GM18507 (cell line): Measurements from ENCODE around the gene UST.
"Not testable (repeated sequence)": the region's sequence is repeated elsewhere in the genome, so short reads cannot be mapped to it uniquely, and the experiment has no call there.

Experiments used
- DNase-seq: peaks from one replicate; pipeline ENCODE4 v3.0.0; 2011; ENCODE audit warnings: low read depth; ENCODE audit not compliant: insufficient read length; ENCODE audit errors: extremely low spot score
- FAIRE-seq: peaks from 2 replicates; lab custom pipeline; 2011; peaks lifted over from hg19 to GRCh38; lab: Jason Lieb, UNC

Gene UST

GRCh38 chr6:149039025-149039424 lies 292.2 kb downstream of the UST start:
- FAIRE-seq, DNase-seq: not testable (repeated sequence)

GRCh38 chr6:149041953-149042352 lies 295.1 kb downstream of the UST start:
- FAIRE-seq (no peak), DNase-seq (no peak)

GRCh38 chr6:149043476-149044130 lies 296.8 kb downstream of the UST start:
- FAIRE-seq (no peak), DNase-seq (no peak)

GRCh38 chr6:149044528-149044927 lies 297.7 kb downstream of the UST start:
- no peak for DNase-seq
- no peak for FAIRE-seq

- DNase-seq (no peak), FAIRE-seq (peak; percentile 61)
These were observed 298.6 kb downstream of the UST start for GRCh38 chr6:149045404-149045803.

- FAIRE-seq, result no peak
- no peak for DNase-seq
These were observed 299.5 kb downstream of the UST start for GRCh38 chr6:149046164-149046821.

GRCh38 chr6:149046822-149047246 lies 300.0 kb downstream of the UST start:
- DNase-seq (no peak), FAIRE-seq (peak; percentile 91)

- no peak for FAIRE-seq
- DNase-seq, result no peak
These were observed 302.4 kb downstream of the UST start for GRCh38 chr6:149049230-149049629.

GRCh38 chr6:149050160-149050559 lies 303.3 kb downstream of the UST start:
- FAIRE-seq, result no peak

GRCh38 chr6:149052350-149053106 lies 305.7 kb downstream of the UST start:
- FAIRE-seq, result peak; percentile 76

More at GRCh38 chr6:149050160-149050559, 303.3 kb downstream of the UST start:
- DNase-seq, result no peak

GRCh38 chr6:149053848-149054558 lies 307.2 kb downstream of the UST start:
- no peak for DNase-seq
- peak; percentile 51 for FAIRE-seq

More at GRCh38 chr6:149052350-149053106, 305.7 kb downstream of the UST start:
- DNase-seq, result no peak

GRCh38 chr6:149054559-149055194 lies 307.8 kb downstream of the UST start:
- peak; percentile 95 for FAIRE-seq
- DNase-seq, result no peak

- FAIRE-seq (peak; percentile 87), DNase-seq (no peak)
These were observed 308.5 kb downstream of the UST start for GRCh38 chr6:149055195-149055899.

GRCh38 chr6:149056777-149057463 lies 310.1 kb downstream of the UST start:
- DNase-seq (no peak), FAIRE-seq (no peak)

GRCh38 chr6:149057464-149057840 lies 310.6 kb downstream of the UST start:
- FAIRE-seq (no peak), DNase-seq (no peak)

GRCh38 chr6:149059557-149059956 lies 312.7 kb downstream of the UST start:
- FAIRE-seq (no peak), DNase-seq (no peak)

- FAIRE-seq, result peak; percentile 86
These were observed 313.6 kb downstream of the UST start for GRCh38 chr6:149060300-149060984.

More at GRCh38 chr6:149060300-149060984, 313.6 kb downstream of the UST start:
- DNase-seq, result no peak
